GM12878 (cell line): Measurements from ENCODE around the gene VPS52. TPM values are rescaled to one million over a fixed set of nuclear protein-coding genes. Genes with fewer than 3 reads are reported as not detected.

Source experiments
- ATAC-seq: fragments of 200-7000 bp; cut with Tn5 transposase; 3 replicates; pipeline ENCODE4 v1.9.1; 2020; ENCODE audit warnings: mild to moderate bottlenecking, moderate library complexity
- BruUV-seq: library from RNA; stranded (reverse); fragments of 400-500 nt; replicated peaks from 2 replicates; lab custom pipeline; 2021; lab: Mats Ljungman, UMichigan
- CTCF ChIA-PET: fragments of 300-600 bp; sonication (Branson Sonifier 250); formaldehyde crosslinking; extraction: SDS; loops from one replicate; lab custom pipeline; 2021; ENCODE audit warnings: inconsistent platforms; lab: Yijun Ruan, JAX
- POLR2A ChIA-PET: fragments of 350-600 bp; formaldehyde crosslinking; extraction: SDS; loops from one replicate; lab custom pipeline; 2021; ENCODE audit warnings: inconsistent platforms; lab: Charles Lee
- RAD21 ChIA-PET: fragments of 300-600 bp; sonication (Branson Sonifier 250); formaldehyde crosslinking; loops from one replicate; lab custom pipeline; 2023; ENCODE audit warnings: antibody characterized with exemption; ENCODE audit not compliant: unreplicated experiment; lab: Charles Lee
- SMC1A ChIA-PET: fragments of 300-600 bp; sonication (Branson Sonifier 250); formaldehyde crosslinking; loops from one replicate; lab custom pipeline; 2023; ENCODE audit not compliant: unreplicated experiment, uncharacterized antibody; lab: Charles Lee
- DNase-seq: peaks from one replicate; pipeline ENCODE4 v3.0.0-alpha.2; 2011; ENCODE audit warnings: low read depth, low spot score
- FAIRE-seq: peaks from 3 replicates; lab custom pipeline; 2011; peaks lifted over from hg19 to GRCh38; lab: Jason Lieb, UNC
- H2AFZ ChIP-seq: 2 replicates; pipeline ENCODE4 v1.6.0; 2011; ENCODE audit warnings: low read depth, low read length, control low read depth; ENCODE audit not compliant: control insufficient read depth
- H3K27ac ChIP-seq: 2 replicates; pipeline ENCODE4 v1.5.1; 2011; ENCODE audit warnings: control low read depth; ENCODE audit not compliant: control insufficient read depth, insufficient read depth
- H3K27me3 ChIP-seq, 2 experiments: replicated peaks in 1 of 2; 2 replicates each; pipeline versions ENCODE4 v1.6.0 to v1.6.1; 2011; ENCODE audit warnings: low read length in 1 of 2; ENCODE audit not compliant: control insufficient read depth in 2 of 2, insufficient read depth in 2 of 2
- H3K36me3 ChIP-seq, 2 experiments: 2 replicates each; pipeline ENCODE4 v1.5.1; 2011; ENCODE audit warnings: low read length in 1 of 2; ENCODE audit not compliant: control insufficient read depth in 2 of 2, insufficient read depth in 2 of 2
- H3K4me1 ChIP-seq: 2 replicates; pipeline ENCODE4 v1.6.1; 2011; ENCODE audit warnings: mild to moderate bottlenecking, low read length, moderate library complexity, mixed read lengths; ENCODE audit not compliant: control insufficient read depth, insufficient read depth
- H3K4me2 ChIP-seq: 2 replicates; pipeline ENCODE4 v1.6.0; 2011; ENCODE audit warnings: control low read depth; ENCODE audit not compliant: control insufficient read depth, insufficient read depth
- H3K4me3 ChIP-seq: fragments of 200-600 bp; sonication (generic); 2 replicates; pipeline ENCODE4 v1.5.1; 2016
- H3K79me2 ChIP-seq: 2 replicates; pipeline ENCODE4 v1.6.0; 2011; ENCODE audit warnings: low read length; ENCODE audit not compliant: control insufficient read depth, insufficient read depth
- H3K9ac ChIP-seq: 2 replicates; pipeline ENCODE4 v1.8.0; 2011; ENCODE audit warnings: low read length, control low read depth, mixed read lengths; ENCODE audit not compliant: control insufficient read depth, insufficient read depth
- H3K9me3 ChIP-seq: replicated peaks from 3 replicates; pipeline ENCODE4 v1.5.1; 2011; ENCODE audit warnings: mild to moderate bottlenecking, low read length; ENCODE audit not compliant: control insufficient read depth, insufficient read depth
- H4K20me1 ChIP-seq: 2 replicates; pipeline ENCODE4 v1.6.0; 2011; ENCODE audit not compliant: control insufficient read depth, insufficient read depth
- CHD4 ChIP-seq: fragments of 200-600 bp; sonication (generic); IDR thresholded peaks from 2 replicates; pipeline ENCODE4 v1.6.1; 2016; ENCODE audit warnings: mild to moderate bottlenecking
- POLR2A ChIP-seq: IDR thresholded peaks from 2 replicates; pipeline ENCODE4 v1.6.1; 2011; ENCODE audit warnings: low read depth, mild to moderate bottlenecking, low read length
- SMAD1 ChIP-seq: fragments of 450-650 bp; IDR thresholded peaks from 2 replicates; pipeline ENCODE4 v1.6.1; 2018; ENCODE audit warnings: mild to moderate bottlenecking, low read depth; ENCODE audit not compliant: partially characterized antibody
- ZBTB40 ChIP-seq: fragments of 450-650 bp; IDR thresholded peaks from 2 replicates; pipeline ENCODE4 v1.6.1; 2016; ENCODE audit warnings: mild to moderate bottlenecking, moderate library complexity, borderline replicate concordance
- WGBS: methylation state at CpG from one replicate; pipeline ENCODE4 v1.1.6; 2016; ENCODE audit warnings: low lambda C conversion rate; ENCODE audit not compliant: insufficient replicate concordance, insufficient coverage; ENCODE audit errors: missing lambda C conversion rate; 5-methylcytosine and 5-hydroxymethylcytosine counted together
- in situ Hi-C: fragments of 300-500 bp; cut with MboI; formaldehyde crosslinking; loops from 9 replicates; pipeline ENCODE4 v1.14.3; 2018; ENCODE audit warnings: mixed read lengths
- intact Hi-C: fragments of 100-400 bp; cut with micrococcal nuclease; formaldehyde crosslinking; loops from one replicate; pipeline ENCODE4 v1.14.2; 2022; ENCODE audit not compliant: unreplicated experiment
- polyA plus RNA-seq, 11 experiments: library from polyadenylated mRNA; depleted of rRNA in 4 of 11; unstranded in 6 of 11; stranded (reverse) in 5 of 11; fragments of >200 nt; fragmentation: Nextera tagmentation in 4 of 11; fragmentation: Illumina TruSeq in 1 of 11; extraction: Ambion mirVana in 4 of 11; extraction: Trizol in 1 of 11; gene quantifications; 1 replicate in 1 of 11; 2 replicates in 10 of 11; pipeline versions ENCODE4 v1.2.1 to v1.2.3, GENCODE V29; 2011 to 2016; ENCODE audit warnings: inconsistent platforms in 2 of 11, missing spikeins in 2 of 11, low read depth in 1 of 11
- total RNA-seq, 4 experiments: library from RNA; depleted of rRNA in 3 of 4; stranded (reverse); fragments of >200 nt in 3 of 4; fragmentation: Illumina TruSeq in 1 of 4; extraction: Trizol in 1 of 4; gene quantifications; 2 replicates each; pipeline versions ENCODE4 v1.2.1 to v1.2.3, GENCODE V29; 2013 to 2021

The VPS52 gene
- total and polyA plus RNA-seq, 10 of the 15 experiments (the other 5 are each of a cell fraction or from before 2014, with no cell fraction given) = 11.3 to 52.7 (median 36.7) TPM

- TF ChIP-seq CHD4 (no peak), POLR2A (0 out of 2 replicates have a peak, but pooled peaks have one; percentile 11), SMAD1 (no peak), ZBTB40 (no peak)
- ChIA-PET CTCF (no interaction called here), RAD21 (no interaction called here), POLR2A (interaction anchor here (1.5 kb wide), 1 partner anchor 11 kb away, joined by 4 read pairs; the partner anchor contains the start of gene HSD17B8), SMC1A (interaction anchor here (1.2 kb wide), 1 partner anchor 31 kb away, joined by 3 read pairs; no protein-coding TSS in a partner anchor)
- H3K9ac ChIP-seq = no peak overlapping the region
- H2AFZ ChIP-seq = no peak overlapping the region
- no peaks in the 10 kb centered on the region for H3K9me3 ChIP-seq
- H3K36me3 ChIP-seq = no peaks in the 10 kb centered on the region
- H4K20me1 ChIP-seq = no peaks in the 10 kb centered on the region; the same call in 1 of the 2 replicates
- no peak overlapping the region for H3K4me2 ChIP-seq
- H3K4me1 ChIP-seq = peaks cover 8% of the 10 kb centered on the region
- BruUV-seq = no TSS peak
- H3K4me3 ChIP-seq = no peak overlapping the region
- H3K27me3 ChIP-seq = peaks cover 2 to 3% of the 10 kb centered on the region in 2 experiments; a peak in 3 of 4 replicates
- FAIRE-seq = no peak
- H3K79me2 ChIP-seq = no peaks in the 10 kb centered on the region
- 43% methylated on average over 4 of the region's 4 CpGs for WGBS
- no peak for DNase-seq
- peak; percentile 17; the same call in 2 of the 3 replicates for ATAC-seq
- H3K27ac ChIP-seq = no peak overlapping the region
- in situ Hi-C loops = no loop called here
- intact Hi-C loops = no loop called here
Measured at GRCh38 chr6:33216117-33216649, 55.5 kb downstream of the VPS52 start.
